Type B pancreatic cell (in vitro differentiated cells): ENCODE data around the gene OTUB1. TPM values are rescaled to one million over a fixed set of nuclear protein-coding genes. Genes with fewer than 3 reads are reported as not detected.
A peak's percentile ranks its signal among the peaks of the same experiment; 100 is the strongest.

Experiments
- DNase-seq: peaks from one replicate; pipeline ENCODE4 v3.0.0; 2021; ENCODE audit warnings: mixed read lengths; ENCODE audit not compliant: unreplicated experiment; ENCODE audit errors: extremely low spot score
- H3K27ac Mint-ChIP-seq: 2 replicates; pipeline ENCODE4 v1.8.0; 2021; ENCODE audit warnings: mild to moderate bottlenecking, mixed read lengths
- H3K27me3 Mint-ChIP-seq: 2 replicates; pipeline ENCODE4 v1.8.0; 2021; ENCODE audit warnings: mixed read lengths
- H3K36me3 Mint-ChIP-seq: 2 replicates; pipeline ENCODE4 v1.8.0; 2021; ENCODE audit warnings: mixed read lengths
- H3K4me1 Mint-ChIP-seq: one replicate; pipeline ENCODE4 v1.8.0; 2021; ENCODE audit warnings: mixed read lengths; ENCODE audit not compliant: unreplicated experiment
- H3K4me3 Mint-ChIP-seq: 2 replicates; pipeline ENCODE4 v1.8.0; 2021; ENCODE audit warnings: mild to moderate bottlenecking, mixed read lengths
- H3K9me3 Mint-ChIP-seq: 2 replicates; pipeline ENCODE4 v1.8.0; 2021; ENCODE audit warnings: mixed read lengths
- total RNA-seq: library from RNA; stranded (reverse); gene quantifications from 2 replicates; pipeline ENCODE4 v1.2.1, GENCODE V29; 2021; ENCODE audit warnings: low replicate concordance
- TF ChIP-seq, protein P1 (sequence below): fragments of 200-600 bp; sonication (generic); conservative IDR thresholded peaks from 2 replicates; pipeline ENCODE4 v1.5.0; 2021; ENCODE audit warnings: antibody characterized with exemption, mild to moderate bottlenecking

Gene OTUB1
- total RNA-seq, 1 donor from 2014 or later: 105 TPM

DNA sequence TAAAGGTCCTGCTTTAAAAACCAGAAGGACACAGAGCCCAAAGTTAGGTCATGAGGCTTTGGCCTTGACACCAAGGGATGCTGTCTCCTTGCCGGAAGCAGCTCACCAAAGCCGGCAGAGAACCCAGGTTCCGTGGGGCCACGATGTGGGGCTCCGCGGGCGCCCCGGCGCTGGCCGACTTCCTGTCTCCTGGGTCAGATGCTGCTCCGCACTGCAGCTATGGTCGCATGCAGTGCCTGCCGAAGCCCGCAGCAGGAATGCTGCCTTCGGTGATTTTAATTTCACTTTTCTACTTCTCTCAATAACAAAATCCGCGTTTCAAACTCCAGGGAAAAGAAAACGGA lies 454 bp upstream of the OTUB1 start:
- H3K4me3 Mint-ChIP-seq: peak overlapping the region; percentile 100
- H3K4me1 Mint-ChIP-seq: peaks cover 24% of the 10 kb centered on the region
- no peaks in the 10 kb centered on the region for H3K27me3 Mint-ChIP-seq
- no peaks in the 10 kb centered on the region for H3K9me3 Mint-ChIP-seq
- peak overlapping the region; percentile 97 for H3K27ac Mint-ChIP-seq
- TF ChIP-seq, protein P1, sequence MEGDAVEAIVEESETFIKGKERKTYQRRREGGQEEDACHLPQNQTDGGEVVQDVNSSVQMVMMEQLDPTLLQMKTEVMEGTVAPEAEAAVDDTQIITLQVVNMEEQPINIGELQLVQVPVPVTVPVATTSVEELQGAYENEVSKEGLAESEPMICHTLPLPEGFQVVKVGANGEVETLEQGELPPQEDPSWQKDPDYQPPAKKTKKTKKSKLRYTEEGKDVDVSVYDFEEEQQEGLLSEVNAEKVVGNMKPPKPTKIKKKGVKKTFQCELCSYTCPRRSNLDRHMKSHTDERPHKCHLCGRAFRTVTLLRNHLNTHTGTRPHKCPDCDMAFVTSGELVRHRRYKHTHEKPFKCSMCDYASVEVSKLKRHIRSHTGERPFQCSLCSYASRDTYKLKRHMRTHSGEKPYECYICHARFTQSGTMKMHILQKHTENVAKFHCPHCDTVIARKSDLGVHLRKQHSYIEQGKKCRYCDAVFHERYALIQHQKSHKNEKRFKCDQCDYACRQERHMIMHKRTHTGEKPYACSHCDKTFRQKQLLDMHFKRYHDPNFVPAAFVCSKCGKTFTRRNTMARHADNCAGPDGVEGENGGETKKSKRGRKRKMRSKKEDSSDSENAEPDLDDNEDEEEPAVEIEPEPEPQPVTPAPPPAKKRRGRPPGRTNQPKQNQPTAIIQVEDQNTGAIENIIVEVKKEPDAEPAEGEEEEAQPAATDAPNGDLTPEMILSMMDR: no peak
- H3K36me3 Mint-ChIP-seq: peaks cover 14% of the 10 kb centered on the region
- no peak for DNase-seq

DNA sequence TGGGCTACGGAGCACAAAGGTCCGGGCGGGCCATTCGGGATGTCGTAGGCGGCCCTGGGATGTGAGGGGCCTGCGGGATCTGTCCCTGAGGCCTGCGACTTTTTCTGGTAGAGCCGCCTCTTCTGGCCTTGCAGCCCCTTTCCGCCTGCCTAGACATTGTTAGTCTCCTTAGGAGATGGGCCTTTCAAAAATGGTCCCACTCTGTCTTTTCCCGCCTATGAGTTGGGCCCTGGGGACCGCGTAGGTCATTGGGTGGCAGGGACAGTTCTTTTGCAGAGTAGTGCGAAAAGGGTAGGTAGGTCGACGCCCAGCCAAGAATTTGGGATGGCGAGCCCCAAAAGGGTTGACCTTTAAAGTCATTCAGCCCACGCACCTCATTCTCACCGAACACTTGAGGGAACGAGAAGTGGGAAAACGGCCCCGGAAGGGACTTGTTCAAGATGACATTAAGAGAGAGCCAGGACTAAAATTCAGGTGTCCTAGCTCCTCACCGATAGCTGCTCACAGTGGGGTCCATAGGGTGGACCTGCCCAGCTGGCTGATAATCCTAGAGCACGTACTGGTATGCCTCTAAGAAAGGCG lies 785 bp downstream of the OTUB1 start:
- Mint-ChIP-seq H3K27ac (no peak overlapping the region), H3K36me3 (peaks cover 15% of the 10 kb centered on the region), H3K4me3 (peak overlapping the region; percentile 86), H3K4me1 (peaks cover 23% of the 10 kb centered on the region), H3K27me3 (no peaks in the 10 kb centered on the region), H3K9me3 (no peaks in the 10 kb centered on the region)
- TF ChIP-seq, protein P1: no peak
- no peak for DNase-seq

DNA sequence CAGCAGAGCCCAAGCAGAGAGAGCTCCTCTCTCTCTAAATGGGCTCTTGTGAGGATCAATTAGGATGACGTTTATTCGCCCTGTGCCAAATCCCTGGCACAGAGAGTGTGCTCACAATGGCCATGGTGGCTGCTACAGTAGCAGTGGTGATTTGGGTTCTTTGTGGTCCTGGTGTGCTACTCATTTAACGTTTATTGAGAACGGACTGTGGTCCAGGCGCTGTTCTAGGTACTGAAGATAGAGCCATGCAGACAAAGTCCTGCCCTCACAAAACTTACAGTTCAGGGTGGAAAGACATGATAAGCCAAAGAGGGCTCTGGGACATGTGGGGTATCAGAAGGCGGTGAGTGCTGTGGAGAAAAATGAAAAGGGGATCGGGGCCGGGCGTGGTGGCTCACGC lies 5.3 kb downstream of the OTUB1 start:
- H3K27me3 Mint-ChIP-seq: no peaks in the 10 kb centered on the region
- no peak overlapping the region for H3K4me3 Mint-ChIP-seq
- peaks cover 14% of the 10 kb centered on the region for H3K4me1 Mint-ChIP-seq

DNA sequence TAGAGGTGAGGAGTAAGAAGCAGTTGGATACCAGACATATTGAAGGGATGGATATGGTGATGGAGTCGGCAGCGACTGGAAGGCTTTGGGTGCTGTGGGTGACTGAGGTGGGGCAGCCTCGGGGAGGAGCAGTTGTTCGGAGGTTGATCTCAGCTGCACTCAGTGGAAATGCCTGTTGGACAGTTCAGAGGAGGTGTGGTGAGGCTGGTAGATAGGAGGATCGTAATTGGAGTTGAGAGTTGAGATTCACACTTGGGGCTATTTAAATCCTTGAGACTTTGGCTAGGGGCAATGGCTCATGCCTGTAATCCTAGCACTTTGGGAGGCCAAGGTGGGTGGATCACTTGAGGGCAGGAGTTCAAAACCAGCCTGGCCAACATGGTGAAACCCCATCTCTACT lies 6.9 kb downstream of the OTUB1 start:
- H3K9me3 Mint-ChIP-seq: no peaks in the 10 kb centered on the region
- TF ChIP-seq, protein P1: no peak
- H3K4me1 Mint-ChIP-seq: peaks cover 7% of the 10 kb centered on the region
- H3K27me3 Mint-ChIP-seq: no peaks in the 10 kb centered on the region
- H3K27ac Mint-ChIP-seq: peak overlapping the region; percentile 34
- DNase-seq: no peak
- peaks cover 18% of the 10 kb centered on the region for H3K36me3 Mint-ChIP-seq
- H3K4me3 Mint-ChIP-seq: peak overlapping the region; percentile 61

More for the DNA sequence above, 5.3 kb downstream of the OTUB1 start:
- no peak for DNase-seq
- TF ChIP-seq, protein P1: no peak
- H3K36me3 Mint-ChIP-seq: peaks cover 18% of the 10 kb centered on the region
- no peaks in the 10 kb centered on the region for H3K9me3 Mint-ChIP-seq
- no peak overlapping the region for H3K27ac Mint-ChIP-seq

DNA sequence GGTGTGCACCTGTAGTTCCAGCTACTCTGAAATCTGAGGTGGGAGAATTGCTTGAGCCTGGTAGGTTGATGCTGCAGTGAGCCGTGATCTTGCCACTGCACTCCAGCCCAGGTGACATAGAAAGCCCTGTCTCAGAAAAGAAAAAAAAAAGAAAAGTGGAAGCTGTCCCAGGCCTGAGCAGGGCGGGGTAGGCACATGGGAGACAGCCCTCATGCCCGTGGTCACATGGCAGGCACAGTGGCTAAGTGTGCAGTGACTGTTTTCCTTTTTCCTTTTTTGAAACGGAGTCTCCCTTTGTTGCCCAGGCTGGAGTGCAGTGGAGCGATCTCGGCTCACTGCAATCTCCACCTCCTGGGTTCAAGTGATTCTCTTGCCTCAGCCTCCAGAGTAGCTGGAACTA lies 7.8 kb downstream of the OTUB1 start:
- H3K27ac Mint-ChIP-seq: no peak overlapping the region
- no peak for DNase-seq
- TF ChIP-seq, protein P1: no peak
- peaks cover 7% of the 10 kb centered on the region for H3K4me1 Mint-ChIP-seq
- peaks cover 14% of the 10 kb centered on the region for H3K36me3 Mint-ChIP-seq
- no peak overlapping the region for H3K4me3 Mint-ChIP-seq
- no peaks in the 10 kb centered on the region for H3K9me3 Mint-ChIP-seq
- no peaks in the 10 kb centered on the region for H3K27me3 Mint-ChIP-seq

DNA sequence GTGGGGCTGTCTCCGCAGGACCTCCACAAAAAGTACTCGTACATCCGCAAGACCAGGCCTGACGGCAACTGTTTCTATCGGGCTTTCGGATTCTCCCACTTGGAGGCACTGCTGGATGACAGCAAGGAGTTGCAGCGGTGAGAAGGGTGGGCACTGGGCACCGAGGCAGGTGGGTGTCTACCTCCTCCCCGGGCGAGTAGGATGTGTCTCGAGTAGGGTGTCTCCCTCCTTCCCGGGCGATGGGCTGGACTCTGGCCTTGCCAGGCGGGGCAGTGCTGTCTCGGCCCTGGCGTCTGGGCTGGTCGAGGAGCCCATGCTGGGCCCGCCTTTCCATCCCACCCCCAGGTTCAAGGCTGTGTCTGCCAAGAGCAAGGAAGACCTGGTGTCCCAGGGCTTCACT lies 10.3 kb downstream of the OTUB1 start:
- no peak overlapping the region for H3K4me3 Mint-ChIP-seq
- no peaks in the 10 kb centered on the region for H3K9me3 Mint-ChIP-seq
- peaks cover 10% of the 10 kb centered on the region for H3K4me1 Mint-ChIP-seq
- H3K27me3 Mint-ChIP-seq: no peaks in the 10 kb centered on the region
- TF ChIP-seq, protein P1: no peak
- no peak for DNase-seq
- H3K36me3 Mint-ChIP-seq: peaks cover 13% of the 10 kb centered on the region
- H3K27ac Mint-ChIP-seq: no peak overlapping the region
